GM12878 (cell line): Measurements from ENCODE around the gene SGCD. TPM values are rescaled to one million over a fixed set of nuclear protein-coding genes. Genes with fewer than 3 reads are reported as not detected.

Experiments used
- ATAC-seq: fragments of 200-7000 bp; cut with Tn5 transposase; 3 replicates; pipeline ENCODE4 v1.9.1; 2020; ENCODE audit warnings: mild to moderate bottlenecking, moderate library complexity
- BruUV-seq: library from RNA; stranded (reverse); fragments of 400-500 nt; replicated peaks from 2 replicates; lab custom pipeline; 2021; lab: Mats Ljungman, UMichigan
- CTCF ChIA-PET: fragments of 300-600 bp; sonication (Branson Sonifier 250); formaldehyde crosslinking; extraction: SDS; loops from one replicate; lab custom pipeline; 2021; ENCODE audit warnings: inconsistent platforms; lab: Yijun Ruan, JAX
- POLR2A ChIA-PET: fragments of 350-600 bp; formaldehyde crosslinking; extraction: SDS; loops from one replicate; lab custom pipeline; 2021; ENCODE audit warnings: inconsistent platforms; lab: Charles Lee
- RAD21 ChIA-PET: fragments of 300-600 bp; sonication (Branson Sonifier 250); formaldehyde crosslinking; loops from one replicate; lab custom pipeline; 2023; ENCODE audit warnings: antibody characterized with exemption; ENCODE audit not compliant: unreplicated experiment; lab: Charles Lee
- SMC1A ChIA-PET: fragments of 300-600 bp; sonication (Branson Sonifier 250); formaldehyde crosslinking; loops from one replicate; lab custom pipeline; 2023; ENCODE audit not compliant: unreplicated experiment, uncharacterized antibody; lab: Charles Lee
- DNase-seq: peaks from one replicate; pipeline ENCODE4 v3.0.0-alpha.2; 2011; ENCODE audit warnings: low read depth, low spot score
- FAIRE-seq: peaks from 3 replicates; lab custom pipeline; 2011; peaks lifted over from hg19 to GRCh38; lab: Jason Lieb, UNC
- H2AFZ ChIP-seq: 2 replicates; pipeline ENCODE4 v1.6.0; 2011; ENCODE audit warnings: low read depth, low read length, control low read depth; ENCODE audit not compliant: control insufficient read depth
- H3K27ac ChIP-seq: 2 replicates; pipeline ENCODE4 v1.5.1; 2011; ENCODE audit warnings: control low read depth; ENCODE audit not compliant: control insufficient read depth, insufficient read depth
- H3K27me3 ChIP-seq, 2 experiments: replicated peaks in 1 of 2; 2 replicates each; pipeline versions ENCODE4 v1.6.0 to v1.6.1; 2011; ENCODE audit warnings: low read length in 1 of 2; ENCODE audit not compliant: control insufficient read depth in 2 of 2, insufficient read depth in 2 of 2
- H3K36me3 ChIP-seq, 2 experiments: 2 replicates each; pipeline ENCODE4 v1.5.1; 2011; ENCODE audit warnings: low read length in 1 of 2; ENCODE audit not compliant: control insufficient read depth in 2 of 2, insufficient read depth in 2 of 2
- H3K4me1 ChIP-seq: 2 replicates; pipeline ENCODE4 v1.6.1; 2011; ENCODE audit warnings: mild to moderate bottlenecking, low read length, moderate library complexity, mixed read lengths; ENCODE audit not compliant: control insufficient read depth, insufficient read depth
- H3K4me2 ChIP-seq: 2 replicates; pipeline ENCODE4 v1.6.0; 2011; ENCODE audit warnings: control low read depth; ENCODE audit not compliant: control insufficient read depth, insufficient read depth
- H3K4me3 ChIP-seq: fragments of 200-600 bp; sonication (generic); 2 replicates; pipeline ENCODE4 v1.5.1; 2016
- H3K79me2 ChIP-seq: 2 replicates; pipeline ENCODE4 v1.6.0; 2011; ENCODE audit warnings: low read length; ENCODE audit not compliant: control insufficient read depth, insufficient read depth
- H3K9ac ChIP-seq: 2 replicates; pipeline ENCODE4 v1.8.0; 2011; ENCODE audit warnings: low read length, control low read depth, mixed read lengths; ENCODE audit not compliant: control insufficient read depth, insufficient read depth
- H3K9me3 ChIP-seq: replicated peaks from 3 replicates; pipeline ENCODE4 v1.5.1; 2011; ENCODE audit warnings: mild to moderate bottlenecking, low read length; ENCODE audit not compliant: control insufficient read depth, insufficient read depth
- H4K20me1 ChIP-seq: 2 replicates; pipeline ENCODE4 v1.6.0; 2011; ENCODE audit not compliant: control insufficient read depth, insufficient read depth
- CEBPZ ChIP-seq: fragments of 150-350 bp; IDR thresholded peaks from 2 replicates; pipeline ENCODE4 v1.6.1; 2016; ENCODE audit warnings: low read depth, low read length
- EP300 ChIP-seq, 2 experiments: fragments of 150-350 bp in 1 of 2; IDR thresholded peaks; 2 replicates each; pipeline ENCODE4 v1.6.1; 2011 to 2012; ENCODE audit warnings: low read depth in 2 of 2, low read length in 2 of 2, borderline replicate concordance in 1 of 2, improper control_type of control experiment in 1 of 2, inconsistent platforms in 1 of 2; ENCODE audit not compliant: control insufficient read depth in 1 of 2
- ESRRA ChIP-seq: IDR thresholded peaks from 2 replicates; pipeline ENCODE4 v1.6.1; 2012; ENCODE audit warnings: mild to moderate bottlenecking, low read length, improper control_type of control experiment
- HDAC6 ChIP-seq: fragments of 200-600 bp; sonication (generic); IDR thresholded peaks from one replicate; pipeline ENCODE4 v1.8.0; 2017; ENCODE audit warnings: antibody characterized with exemption; ENCODE audit not compliant: unreplicated experiment
- NFYB ChIP-seq: IDR thresholded peaks from 2 replicates; pipeline ENCODE4 v1.6.1; 2011; ENCODE audit warnings: low read depth, mild to moderate bottlenecking, low read length, improper control_type of control experiment, moderate library complexity; ENCODE audit not compliant: insufficient read depth
- NRF1 ChIP-seq: conservative IDR thresholded peaks from 2 replicates; pipeline ENCODE4 v1.6.1; 2011; ENCODE audit warnings: mild to moderate bottlenecking, low read depth, low read length, improper control_type of control experiment
- POLR2A ChIP-seq: IDR thresholded peaks from 2 replicates; pipeline ENCODE4 v1.6.1; 2011; ENCODE audit warnings: low read depth, mild to moderate bottlenecking, low read length
- RFX5 ChIP-seq: IDR thresholded peaks from 2 replicates; pipeline ENCODE4 v1.6.1; 2011; ENCODE audit warnings: low read depth, low read length, improper control_type of control experiment
- SIN3A ChIP-seq: IDR thresholded peaks from 2 replicates; pipeline ENCODE4 v1.6.1; 2012; ENCODE audit warnings: low read depth, low read length, improper control_type of control experiment
- SMC3 ChIP-seq: IDR thresholded peaks from 2 replicates; pipeline ENCODE4 v1.6.1; 2011; ENCODE audit warnings: low read length, improper control_type of control experiment, borderline replicate concordance
- ZNF217 ChIP-seq: fragments of 450-650 bp; IDR thresholded peaks from 2 replicates; pipeline ENCODE4 v1.6.1; 2017; ENCODE audit warnings: antibody characterized with exemption, mild to moderate bottlenecking
- ZNF24 ChIP-seq: fragments of 450-650 bp; IDR thresholded peaks from 2 replicates; pipeline ENCODE4 v1.6.1; 2017; ENCODE audit warnings: antibody characterized with exemption, mild to moderate bottlenecking
- ZNF384 ChIP-seq: IDR thresholded peaks from 2 replicates; pipeline ENCODE4 v1.6.1; 2012; ENCODE audit warnings: low read depth, mild to moderate bottlenecking, low read length, improper control_type of control experiment, borderline replicate concordance
- WGBS: methylation state at CpG from one replicate; pipeline ENCODE4 v1.1.6; 2016; ENCODE audit warnings: low lambda C conversion rate; ENCODE audit not compliant: insufficient replicate concordance, insufficient coverage; ENCODE audit errors: missing lambda C conversion rate; 5-methylcytosine and 5-hydroxymethylcytosine counted together
- in situ Hi-C: fragments of 300-500 bp; cut with MboI; formaldehyde crosslinking; loops from 9 replicates; pipeline ENCODE4 v1.14.3; 2018; ENCODE audit warnings: mixed read lengths
- intact Hi-C: fragments of 100-400 bp; cut with micrococcal nuclease; formaldehyde crosslinking; loops from one replicate; pipeline ENCODE4 v1.14.2; 2022; ENCODE audit not compliant: unreplicated experiment
- polyA plus RNA-seq, 11 experiments: library from polyadenylated mRNA; depleted of rRNA in 4 of 11; unstranded in 6 of 11; stranded (reverse) in 5 of 11; fragments of >200 nt; fragmentation: Nextera tagmentation in 4 of 11; fragmentation: Illumina TruSeq in 1 of 11; extraction: Ambion mirVana in 4 of 11; extraction: Trizol in 1 of 11; gene quantifications; 1 replicate in 1 of 11; 2 replicates in 10 of 11; pipeline versions ENCODE4 v1.2.1 to v1.2.3, GENCODE V29; 2011 to 2016; ENCODE audit warnings: inconsistent platforms in 2 of 11, missing spikeins in 2 of 11, low read depth in 1 of 11
- total RNA-seq, 4 experiments: library from RNA; depleted of rRNA in 3 of 4; stranded (reverse); fragments of >200 nt in 3 of 4; fragmentation: Illumina TruSeq in 1 of 4; extraction: Trizol in 1 of 4; gene quantifications; 2 replicates each; pipeline versions ENCODE4 v1.2.1 to v1.2.3, GENCODE V29; 2013 to 2021
- TF ChIP-seq, protein P1 (sequence below): fragments of 450-650 bp; IDR thresholded peaks from 2 replicates; pipeline ENCODE4 v1.6.1; 2017; ENCODE audit warnings: mild to moderate bottlenecking, moderate library complexity
- TF ChIP-seq, protein P2 (sequence below): IDR thresholded peaks from 2 replicates; pipeline ENCODE4 v1.6.1; 2011; ENCODE audit warnings: mild to moderate bottlenecking, low read depth, low read length, moderate library complexity; ENCODE audit not compliant: insufficient replicate concordance

SGCD gene
- total and polyA plus RNA-seq, 10 of the 15 experiments (the other 5 are each of a cell fraction or from before 2014, with no cell fraction given), result 0.06 TPM; not detected in 9

- POLR2A ChIA-PET, result interaction anchor here (0.5 kb wide), 1 partner anchor 18 kb away, joined by 3 read pairs; no protein-coding TSS in a partner anchor
- H3K79me2 ChIP-seq, result no peaks in the 10 kb centered on the region
- H3K9me3 ChIP-seq, result no peaks in the 10 kb centered on the region
- FAIRE-seq (no peak), DNase-seq (no peak), ATAC-seq (no peak)
- no peaks in the 10 kb centered on the region for H3K36me3 ChIP-seq
- H3K4me1 ChIP-seq, result no peaks in the 10 kb centered on the region
- CTCF ChIA-PET, result no interaction called here
- TF ChIP-seq ZNF384 (no peak), HDAC6 (no peak), ESRRA (no peak), EP300 (IDR thresholded peaks at IDR 0.05; ENCODE audit: borderline replicate concordance in 1 of 2, control insufficient read depth in 1 of 2, low read depth in 2 of 2, low read length in 2 of 2) (no peak), NFYB (no peak), POLR2A (no peak), NRF1 (no peak), CEBPZ (no peak), SMC3 (no peak), RFX5 (no peak), SIN3A (no peak), ZNF24 (no peak), ZNF217 (no peak)
- TF ChIP-seq, protein P1, sequence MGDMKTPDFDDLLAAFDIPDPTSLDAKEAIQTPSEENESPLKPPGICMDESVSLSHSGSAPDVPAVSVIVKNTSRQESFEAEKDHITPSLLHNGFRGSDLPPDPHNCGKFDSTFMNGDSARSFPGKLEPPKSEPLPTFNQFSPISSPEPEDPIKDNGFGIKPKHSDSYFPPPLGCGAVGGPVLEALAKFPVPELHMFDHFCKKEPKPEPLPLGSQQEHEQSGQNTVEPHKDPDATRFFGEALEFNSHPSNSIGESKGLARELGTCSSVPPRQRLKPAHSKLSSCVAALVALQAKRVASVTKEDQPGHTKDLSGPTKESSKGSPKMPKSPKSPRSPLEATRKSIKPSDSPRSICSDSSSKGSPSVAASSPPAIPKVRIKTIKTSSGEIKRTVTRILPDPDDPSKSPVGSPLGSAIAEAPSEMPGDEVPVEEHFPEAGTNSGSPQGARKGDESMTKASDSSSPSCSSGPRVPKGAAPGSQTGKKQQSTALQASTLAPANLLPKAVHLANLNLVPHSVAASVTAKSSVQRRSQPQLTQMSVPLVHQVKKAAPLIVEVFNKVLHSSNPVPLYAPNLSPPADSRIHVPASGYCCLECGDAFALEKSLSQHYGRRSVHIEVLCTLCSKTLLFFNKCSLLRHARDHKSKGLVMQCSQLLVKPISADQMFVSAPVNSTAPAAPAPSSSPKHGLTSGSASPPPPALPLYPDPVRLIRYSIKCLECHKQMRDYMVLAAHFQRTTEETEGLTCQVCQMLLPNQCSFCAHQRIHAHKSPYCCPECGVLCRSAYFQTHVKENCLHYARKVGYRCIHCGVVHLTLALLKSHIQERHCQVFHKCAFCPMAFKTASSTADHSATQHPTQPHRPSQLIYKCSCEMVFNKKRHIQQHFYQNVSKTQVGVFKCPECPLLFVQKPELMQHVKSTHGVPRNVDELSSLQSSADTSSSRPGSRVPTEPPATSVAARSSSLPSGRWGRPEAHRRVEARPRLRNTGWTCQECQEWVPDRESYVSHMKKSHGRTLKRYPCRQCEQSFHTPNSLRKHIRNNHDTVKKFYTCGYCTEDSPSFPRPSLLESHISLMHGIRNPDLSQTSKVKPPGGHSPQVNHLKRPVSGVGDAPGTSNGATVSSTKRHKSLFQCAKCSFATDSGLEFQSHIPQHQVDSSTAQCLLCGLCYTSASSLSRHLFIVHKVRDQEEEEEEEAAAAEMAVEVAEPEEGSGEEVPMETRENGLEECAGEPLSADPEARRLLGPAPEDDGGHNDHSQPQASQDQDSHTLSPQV, result no peak
- TF ChIP-seq, protein P2, sequence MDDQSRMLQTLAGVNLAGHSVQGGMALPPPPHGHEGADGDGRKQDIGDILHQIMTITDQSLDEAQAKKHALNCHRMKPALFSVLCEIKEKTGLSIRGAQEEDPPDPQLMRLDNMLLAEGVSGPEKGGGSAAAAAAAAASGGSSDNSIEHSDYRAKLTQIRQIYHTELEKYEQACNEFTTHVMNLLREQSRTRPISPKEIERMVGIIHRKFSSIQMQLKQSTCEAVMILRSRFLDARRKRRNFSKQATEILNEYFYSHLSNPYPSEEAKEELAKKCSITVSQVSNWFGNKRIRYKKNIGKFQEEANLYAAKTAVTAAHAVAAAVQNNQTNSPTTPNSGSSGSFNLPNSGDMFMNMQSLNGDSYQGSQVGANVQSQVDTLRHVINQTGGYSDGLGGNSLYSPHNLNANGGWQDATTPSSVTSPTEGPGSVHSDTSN, result no peak
- SMC1A ChIA-PET, result no interaction called here
- intact Hi-C loops (no loop called here), in situ Hi-C loops (no loop called here)
- no peak overlapping the region for H3K27ac ChIP-seq
- H4K20me1 ChIP-seq, result no peaks in the 10 kb centered on the region
- no peak overlapping the region for H2AFZ ChIP-seq
- H3K27me3 ChIP-seq, result no peaks in the 10 kb centered on the region
- RAD21 ChIA-PET, result no interaction called here
- H3K9ac ChIP-seq, result no peak overlapping the region
- H3K4me3 ChIP-seq, result no peak overlapping the region
- H3K4me2 ChIP-seq, result no peak overlapping the region
- 29% methylated on average over 4 of the region's 4 CpGs for WGBS
- BruUV-seq, result no TSS peak
These were observed 154.8 kb downstream of the SGCD start for GRCh38 chr5:156481741-156482140.
